ENCODE data around the gene CPNE5.

- TF ChIP-seq CTCF (IDR thresholded peaks at IDR 0.05) = no peak
- TF ChIP-seq POLR2A (IDR thresholded peaks at IDR 0.05) = no peak
Measured at GRCh38 chr6:36760685-36761435, 78.4 kb downstream of the CPNE5 start.

Measured in adrenal gland (tissue), 5 donors.